Heart left ventricle (tissue), 13 donors: ENCODE data around the gene APOB.

ENCODE experiments used
- CTCF ChIP-seq, 12 donors: fragments of 200-600 bp; sonication (generic) in 4 of 12; IDR thresholded peaks; one replicate each; pipeline versions ENCODE4 v1.5.0 to v1.8.0; 2018 to 2022; ENCODE audit warnings: antibody characterized with exemption in 12 of 12, mild to moderate bottlenecking in 5 of 12
- POLR2A ChIP-seq, 2 donors: fragments of 450-650 bp; IDR thresholded peaks; one replicate each; pipeline ENCODE4 v1.6.1; 2017; ENCODE audit warnings: antibody characterized with exemption in 2 of 2, mild to moderate bottlenecking in 2 of 2, moderate library complexity in 2 of 2
- donor health status: ischemic (EF 13 %, LVEDD 7.1; RV severe dilation, severe dysfunction).
- donor health status: DM: no; HTN: yes; CAD: no.
- donor health status: DM: no; HTN: no; CAD: no.
- donor health status: ischemic (EF 25% LVEDD 6.9; RV normal size, moderate dysfunction).
- donor health status: ischemic (EF 25% LVEDD 5.7; RV mildly dilated, moderate dysfunction).
- donor health status: ischemic (EF 35%, LVEDD 5.7; RV mildly dilated, moderate dysfunction).
- donor health status: nonischemic (EF 11% LVEDD 7.7; RV severe dilation, severe dysfunction).
- donor health status: DM: yes; HTN: yes; CAD: no.
- donor health status: PGD.
- donor health status: ischemic (EF 29% LVEDD 5.4; RV normal size, mild dysfunction).
- donor health status: nonischemic (EF 23%, LVEDD 6.1; RV moderate dilation, normal function).

GRCh38 chr2:20990442-20991430 lies 53.1 kb downstream of the APOB start:
- TF ChIP-seq CTCF (IDR thresholded peaks at IDR 0.05) (no peak), POLR2A (IDR thresholded peaks at IDR 0.05) (no peak)
